ENCODE results near the gene FBXO38.

Gene FBXO38

GRCh38 chr5:148385094-148385493 is 1.3 kb downstream of the FBXO38 start:
- H3K9me3 ChIP-seq (ENCODE audit: control insufficient read depth in 2 of 2, low read length in 2 of 2) = no peaks in the 10 kb centered on the region
- no peak overlapping the region for H3K27ac ChIP-seq (ENCODE audit: low read length)
- H3K4me3 ChIP-seq (ENCODE audit: low read length in 2 of 2) = peak overlapping the region in 1 of 2 donors; percentile 86
- H3K27me3 ChIP-seq (ENCODE audit: control insufficient read depth in 1 of 2, insufficient read depth in 2 of 2, low read length in 2 of 2) = no peaks in the 10 kb centered on the region
- peak overlapping the region in 1 of 2 donors; percentile 97 for H3K9ac ChIP-seq (ENCODE audit: low read length in 2 of 2)
- no peaks in the 10 kb centered on the region for H3K36me3 ChIP-seq (ENCODE audit: control insufficient read depth in 2 of 2, insufficient read depth in 2 of 2, low read length in 2 of 2)
- peaks cover 9% of the 10 kb centered on the region for H3K4me1 ChIP-seq (ENCODE audit: control insufficient read depth, insufficient read depth, low read length)

- peaks cover 9% of the 10 kb centered on the region for H3K4me1 ChIP-seq (ENCODE audit: control insufficient read depth, insufficient read depth, low read length)
- H3K9ac ChIP-seq (ENCODE audit: low read length in 2 of 2) = no peak overlapping the region
- no peaks in the 10 kb centered on the region for H3K9me3 ChIP-seq (ENCODE audit: control insufficient read depth in 2 of 2, low read length in 2 of 2)
- H3K27ac ChIP-seq (ENCODE audit: low read length) = no peak overlapping the region
- no peak overlapping the region for H3K4me3 ChIP-seq (ENCODE audit: low read length in 2 of 2)
- no peaks in the 10 kb centered on the region for H3K27me3 ChIP-seq (ENCODE audit: control insufficient read depth in 1 of 2, insufficient read depth in 2 of 2, low read length in 2 of 2)
- H3K36me3 ChIP-seq (ENCODE audit: control insufficient read depth in 2 of 2, insufficient read depth in 2 of 2, low read length in 2 of 2) = no peaks in the 10 kb centered on the region
Measured at GRCh38 chr5:148386041-148386440, 2.3 kb downstream of the FBXO38 start.

- no peaks in the 10 kb centered on the region for H3K27me3 ChIP-seq (ENCODE audit: control insufficient read depth in 1 of 2, insufficient read depth in 2 of 2, low read length in 2 of 2)
- H3K4me1 ChIP-seq (ENCODE audit: control insufficient read depth, insufficient read depth, low read length) = peaks cover 9% of the 10 kb centered on the region
- H3K9me3 ChIP-seq (ENCODE audit: control insufficient read depth in 2 of 2, low read length in 2 of 2) = no peaks in the 10 kb centered on the region
- no peak overlapping the region for H3K4me3 ChIP-seq (ENCODE audit: low read length in 2 of 2)
- no peaks in the 10 kb centered on the region for H3K36me3 ChIP-seq (ENCODE audit: control insufficient read depth in 2 of 2, insufficient read depth in 2 of 2, low read length in 2 of 2)
- no peak overlapping the region for H3K27ac ChIP-seq (ENCODE audit: low read length)
- no peak overlapping the region for H3K9ac ChIP-seq (ENCODE audit: low read length in 2 of 2)
Measured at GRCh38 chr5:148387325-148387724, 3.6 kb downstream of the FBXO38 start.

GRCh38 chr5:148388696-148389095 is 4.9 kb downstream of the FBXO38 start:
- no peaks in the 10 kb centered on the region for H3K36me3 ChIP-seq (ENCODE audit: control insufficient read depth in 2 of 2, insufficient read depth in 2 of 2, low read length in 2 of 2)
- no peak overlapping the region for H3K27ac ChIP-seq (ENCODE audit: low read length)
- no peaks in the 10 kb centered on the region for H3K9me3 ChIP-seq (ENCODE audit: control insufficient read depth in 2 of 2, low read length in 2 of 2)
- no peak overlapping the region for H3K9ac ChIP-seq (ENCODE audit: low read length in 2 of 2)
- peaks cover 9% of the 10 kb centered on the region for H3K4me1 ChIP-seq (ENCODE audit: control insufficient read depth, insufficient read depth, low read length)
- no peak overlapping the region for H3K4me3 ChIP-seq (ENCODE audit: low read length in 2 of 2)
- no peaks in the 10 kb centered on the region for H3K27me3 ChIP-seq (ENCODE audit: control insufficient read depth in 1 of 2, insufficient read depth in 2 of 2, low read length in 2 of 2)

GRCh38 chr5:148390914-148391313 is 7.2 kb downstream of the FBXO38 start:
- Histone ChIP-seq H3K9ac (ENCODE audit: low read length in 2 of 2) (no peak overlapping the region), H3K4me1 (ENCODE audit: control insufficient read depth, insufficient read depth, low read length) (no peaks in the 10 kb centered on the region), H3K9me3 (ENCODE audit: control insufficient read depth in 2 of 2, low read length in 2 of 2) (no peaks in the 10 kb centered on the region), H3K36me3 (ENCODE audit: control insufficient read depth in 2 of 2, insufficient read depth in 2 of 2, low read length in 2 of 2) (peaks cover 5 to 12% of the 10 kb centered on the region in 2 donors), H3K27ac (ENCODE audit: low read length) (no peak overlapping the region), H3K27me3 (ENCODE audit: control insufficient read depth in 1 of 2, insufficient read depth in 2 of 2, low read length in 2 of 2) (no peaks in the 10 kb centered on the region), H3K4me3 (ENCODE audit: low read length in 2 of 2) (no peak overlapping the region)

GRCh38 chr5:148391422-148391821 is 7.7 kb downstream of the FBXO38 start:
- peaks cover 5 to 13% of the 10 kb centered on the region in 2 donors for H3K36me3 ChIP-seq (ENCODE audit: control insufficient read depth in 2 of 2, insufficient read depth in 2 of 2, low read length in 2 of 2)
- H3K27ac ChIP-seq (ENCODE audit: low read length) = no peak overlapping the region
- no peak overlapping the region for H3K9ac ChIP-seq (ENCODE audit: low read length in 2 of 2)
- H3K27me3 ChIP-seq (ENCODE audit: control insufficient read depth in 1 of 2, insufficient read depth in 2 of 2, low read length in 2 of 2) = no peaks in the 10 kb centered on the region
- no peaks in the 10 kb centered on the region for H3K4me1 ChIP-seq (ENCODE audit: control insufficient read depth, insufficient read depth, low read length)
- no peaks in the 10 kb centered on the region for H3K9me3 ChIP-seq (ENCODE audit: control insufficient read depth in 2 of 2, low read length in 2 of 2)
- H3K4me3 ChIP-seq (ENCODE audit: low read length in 2 of 2) = no peak overlapping the region

- H3K4me3 ChIP-seq (ENCODE audit: low read length in 2 of 2) = no peak overlapping the region
- no peaks in the 10 kb centered on the region for H3K27me3 ChIP-seq (ENCODE audit: control insufficient read depth in 1 of 2, insufficient read depth in 2 of 2, low read length in 2 of 2)
- no peak overlapping the region for H3K9ac ChIP-seq (ENCODE audit: low read length in 2 of 2)
- H3K4me1 ChIP-seq (ENCODE audit: control insufficient read depth, insufficient read depth, low read length) = no peaks in the 10 kb centered on the region
- no peaks in the 10 kb centered on the region for H3K9me3 ChIP-seq (ENCODE audit: control insufficient read depth in 2 of 2, low read length in 2 of 2)
- no peak overlapping the region for H3K27ac ChIP-seq (ENCODE audit: low read length)
- H3K36me3 ChIP-seq (ENCODE audit: control insufficient read depth in 2 of 2, insufficient read depth in 2 of 2, low read length in 2 of 2) = peaks cover 5 to 13% of the 10 kb centered on the region in 2 donors
Measured at GRCh38 chr5:148393390-148393741, 9.6 kb downstream of the FBXO38 start.

- Histone ChIP-seq H3K36me3 (ENCODE audit: control insufficient read depth in 2 of 2, insufficient read depth in 2 of 2, low read length in 2 of 2) (peaks cover 7 to 18% of the 10 kb centered on the region in 2 donors), H3K4me1 (ENCODE audit: control insufficient read depth, insufficient read depth, low read length) (no peaks in the 10 kb centered on the region), H3K27me3 (ENCODE audit: control insufficient read depth in 1 of 2, insufficient read depth in 2 of 2, low read length in 2 of 2) (no peaks in the 10 kb centered on the region), H3K4me3 (ENCODE audit: low read length in 2 of 2) (no peak overlapping the region), H3K9me3 (ENCODE audit: control insufficient read depth in 2 of 2, low read length in 2 of 2) (no peaks in the 10 kb centered on the region), H3K9ac (ENCODE audit: low read length in 2 of 2) (no peak overlapping the region), H3K27ac (ENCODE audit: low read length) (no peak overlapping the region)
Measured at GRCh38 chr5:148394587-148395019, 10.8 kb downstream of the FBXO38 start.

- no peaks in the 10 kb centered on the region for H3K9me3 ChIP-seq (ENCODE audit: control insufficient read depth in 2 of 2, low read length in 2 of 2)
- peaks cover 7 to 18% of the 10 kb centered on the region in 2 donors for H3K36me3 ChIP-seq (ENCODE audit: control insufficient read depth in 2 of 2, insufficient read depth in 2 of 2, low read length in 2 of 2)
- H3K27ac ChIP-seq (ENCODE audit: low read length) = no peak overlapping the region
- no peaks in the 10 kb centered on the region for H3K4me1 ChIP-seq (ENCODE audit: control insufficient read depth, insufficient read depth, low read length)
- H3K4me3 ChIP-seq (ENCODE audit: low read length in 2 of 2) = no peak overlapping the region
- H3K9ac ChIP-seq (ENCODE audit: low read length in 2 of 2) = no peak overlapping the region
- no peaks in the 10 kb centered on the region for H3K27me3 ChIP-seq (ENCODE audit: control insufficient read depth in 1 of 2, insufficient read depth in 2 of 2, low read length in 2 of 2)
Measured at GRCh38 chr5:148395031-148395430, 11.3 kb downstream of the FBXO38 start.

GRCh38 chr5:148397968-148398595 is 14.3 kb downstream of the FBXO38 start:
- Histone ChIP-seq H3K9me3 (ENCODE audit: control insufficient read depth in 2 of 2, low read length in 2 of 2) (no peaks in the 10 kb centered on the region), H3K4me3 (ENCODE audit: low read length in 2 of 2) (no peak overlapping the region), H3K27me3 (ENCODE audit: control insufficient read depth in 1 of 2, insufficient read depth in 2 of 2, low read length in 2 of 2) (no peaks in the 10 kb centered on the region), H3K9ac (ENCODE audit: low read length in 2 of 2) (no peak overlapping the region), H3K27ac (ENCODE audit: low read length) (no peak overlapping the region), H3K36me3 (ENCODE audit: control insufficient read depth in 2 of 2, insufficient read depth in 2 of 2, low read length in 2 of 2) (peaks cover 12 to 31% of the 10 kb centered on the region in 2 donors), H3K4me1 (ENCODE audit: control insufficient read depth, insufficient read depth, low read length) (no peaks in the 10 kb centered on the region)

- H3K27ac ChIP-seq (ENCODE audit: low read length) = no peak overlapping the region
- H3K4me3 ChIP-seq (ENCODE audit: low read length in 2 of 2) = no peak overlapping the region
- H3K36me3 ChIP-seq (ENCODE audit: control insufficient read depth in 2 of 2, insufficient read depth in 2 of 2, low read length in 2 of 2) = peaks cover 12 to 31% of the 10 kb centered on the region in 2 donors
- H3K9ac ChIP-seq (ENCODE audit: low read length in 2 of 2) = no peak overlapping the region
- H3K9me3 ChIP-seq (ENCODE audit: control insufficient read depth in 2 of 2, low read length in 2 of 2) = no peaks in the 10 kb centered on the region
- no peaks in the 10 kb centered on the region for H3K4me1 ChIP-seq (ENCODE audit: control insufficient read depth, insufficient read depth, low read length)
- H3K27me3 ChIP-seq (ENCODE audit: control insufficient read depth in 1 of 2, insufficient read depth in 2 of 2, low read length in 2 of 2) = no peaks in the 10 kb centered on the region
Measured at GRCh38 chr5:148398698-148399121, 15.0 kb downstream of the FBXO38 start.
